ENCODE measurements around the gene TNNI3K.

DNA sequence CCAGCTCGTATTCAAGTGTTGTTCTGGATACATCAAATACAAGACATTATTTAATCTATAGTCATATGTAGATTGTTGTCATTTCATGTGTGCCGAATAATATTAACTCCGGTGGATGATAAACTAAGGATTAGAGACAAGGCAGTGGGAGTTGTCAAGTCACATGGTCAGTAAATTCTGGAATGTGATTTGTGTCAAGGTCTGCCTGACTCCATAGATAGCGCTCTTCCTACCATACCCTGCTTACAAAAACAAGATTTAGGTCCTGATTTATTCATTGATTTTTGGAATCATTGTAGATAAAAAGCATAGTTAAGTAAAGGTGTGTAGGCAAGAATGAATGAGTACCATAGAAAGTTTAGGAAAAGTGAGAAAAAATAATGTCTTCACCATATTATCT is 2.6 kb downstream of the TNNI3K start:
- TF ChIP-seq CREB1 (IDR thresholded peaks at IDR 0.05) = no peak
- TF ChIP-seq CREB1 (CRISPR knock-in tag; IDR thresholded peaks at IDR 0.05) = no peak
- no peak for TF ChIP-seq KLF13 (tag; IDR thresholded peaks at IDR 0.05; ENCODE audit: borderline replicate concordance, low read depth)
- TF ChIP-seq, protein P1, sequence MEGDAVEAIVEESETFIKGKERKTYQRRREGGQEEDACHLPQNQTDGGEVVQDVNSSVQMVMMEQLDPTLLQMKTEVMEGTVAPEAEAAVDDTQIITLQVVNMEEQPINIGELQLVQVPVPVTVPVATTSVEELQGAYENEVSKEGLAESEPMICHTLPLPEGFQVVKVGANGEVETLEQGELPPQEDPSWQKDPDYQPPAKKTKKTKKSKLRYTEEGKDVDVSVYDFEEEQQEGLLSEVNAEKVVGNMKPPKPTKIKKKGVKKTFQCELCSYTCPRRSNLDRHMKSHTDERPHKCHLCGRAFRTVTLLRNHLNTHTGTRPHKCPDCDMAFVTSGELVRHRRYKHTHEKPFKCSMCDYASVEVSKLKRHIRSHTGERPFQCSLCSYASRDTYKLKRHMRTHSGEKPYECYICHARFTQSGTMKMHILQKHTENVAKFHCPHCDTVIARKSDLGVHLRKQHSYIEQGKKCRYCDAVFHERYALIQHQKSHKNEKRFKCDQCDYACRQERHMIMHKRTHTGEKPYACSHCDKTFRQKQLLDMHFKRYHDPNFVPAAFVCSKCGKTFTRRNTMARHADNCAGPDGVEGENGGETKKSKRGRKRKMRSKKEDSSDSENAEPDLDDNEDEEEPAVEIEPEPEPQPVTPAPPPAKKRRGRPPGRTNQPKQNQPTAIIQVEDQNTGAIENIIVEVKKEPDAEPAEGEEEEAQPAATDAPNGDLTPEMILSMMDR (IDR thresholded peaks at IDR 0.05 in 2 of 3, conservative IDR thresholded peaks at IDR 0.05 in 1 of 3; ENCODE audit: insufficient read depth in 2 of 3, low read depth in 1 of 3, low read length in 3 of 3) = no peak

Measured in K562 (cell line).